Endothelial cell of umbilical vein (primary cell): Measurements from ENCODE around the gene OPA1. TPM values are rescaled to one million over a fixed set of nuclear protein-coding genes. Genes with fewer than 3 reads are reported as not detected.

Experiments
- Bru-seq: library from RNA; stranded (reverse); fragments of 400-500 nt; gene quantifications from one replicate; lab custom pipeline; 2021; lab: Mats Ljungman, UMichigan
- BruChase-seq, 2 experiments: library from RNA; stranded (reverse); fragments of 400-500 nt; gene quantifications; one replicate each; lab custom pipeline; 2021; lab: Mats Ljungman, UMichigan
- BruUV-seq: library from RNA; stranded (reverse); fragments of 400-500 nt; replicated peaks from 2 replicates; lab custom pipeline; 2021; lab: Mats Ljungman, UMichigan
- CTCF ChIA-PET: fragments of 300-600, 350-600 bp; sonication (Branson Sonifier 250); formaldehyde crosslinking; loops from one replicate; lab custom pipeline; 2021; ENCODE audit warnings: antibody characterized with exemption, inconsistent platforms; lab: Charles Lee
- POLR2A ChIA-PET: fragments of 300-600, 350-600 bp; sonication (Branson Sonifier 250); formaldehyde crosslinking; loops from one replicate; lab custom pipeline; 2021; ENCODE audit warnings: antibody characterized with exemption, inconsistent platforms; lab: Charles Lee
- DNase-seq: peaks from one replicate; pipeline ENCODE4 v3.0.0-alpha.2; 2011; ENCODE audit warnings: low read depth, low spot score
- FAIRE-seq: peaks from 2 replicates; lab custom pipeline; 2011; peaks lifted over from hg19 to GRCh38; lab: Jason Lieb, UNC
- H2AFZ ChIP-seq: 2 replicates; pipeline ENCODE4 v1.6.0; 2012; ENCODE audit warnings: low read depth, low read length, control low read depth, inconsistent platforms
- H3K27ac ChIP-seq: 2 replicates; pipeline ENCODE4 v1.5.1; 2011; ENCODE audit warnings: low read depth, mild to moderate bottlenecking, control low read depth, low read length, moderate library complexity; ENCODE audit not compliant: insufficient read depth
- H3K27me3 ChIP-seq, 2 experiments: 2 replicates each; pipeline versions ENCODE4 v1.6.0 to v1.6.1; 2011; ENCODE audit warnings: low read length in 2 of 2, mixed read lengths in 1 of 2; ENCODE audit not compliant: control insufficient read depth in 2 of 2, insufficient read depth in 2 of 2
- H3K36me3 ChIP-seq, 2 experiments: 2 replicates in 1 of 2; 3 replicates in 1 of 2; pipeline ENCODE4 v1.5.1; 2011; ENCODE audit warnings: low read length in 2 of 2, mild to moderate bottlenecking in 1 of 2, moderate library complexity in 1 of 2; ENCODE audit not compliant: control insufficient read depth in 2 of 2, insufficient read depth in 2 of 2; ENCODE audit errors: extremely low read depth in 1 of 2
- H3K4me1 ChIP-seq: 3 replicates; pipeline ENCODE4 v1.5.1; 2011; ENCODE audit warnings: mild to moderate bottlenecking, low read length; ENCODE audit not compliant: control insufficient read depth, insufficient read depth; ENCODE audit errors: extremely low read depth
- H3K4me2 ChIP-seq: 2 replicates; pipeline ENCODE4 v1.6.1; 2011; ENCODE audit warnings: low read length, control low read depth, mixed read lengths; ENCODE audit not compliant: insufficient read depth
- H3K4me3 ChIP-seq, 3 experiments: fragments of 200-600 bp in 1 of 3; sonication (generic), shearing (Covaris generic) in 1 of 3; replicated peaks in 1 of 3; 2 replicates each; pipeline ENCODE4 v1.5.1; 2011 to 2016; ENCODE audit warnings: control low read depth in 3 of 3, low read length in 3 of 3, mild to moderate bottlenecking in 2 of 3, inconsistent platforms in 1 of 3, low read depth in 1 of 3, moderate library complexity in 1 of 3; ENCODE audit not compliant: insufficient read depth in 1 of 3
- H3K79me2 ChIP-seq: 2 replicates; pipeline ENCODE4 v1.6.0; 2012; ENCODE audit warnings: low read length, inconsistent platforms; ENCODE audit not compliant: control insufficient read depth, insufficient read depth
- H3K9ac ChIP-seq: replicated peaks from 2 replicates; pipeline ENCODE3; 2011; ENCODE audit warnings: low read length, control low read depth; ENCODE audit not compliant: insufficient read depth; ENCODE audit errors: extremely low read depth
- H3K9me1 ChIP-seq: replicated peaks from 3 replicates; pipeline ENCODE4 v1.6.0; 2011; ENCODE audit warnings: mild to moderate bottlenecking, low read length; ENCODE audit not compliant: control insufficient read depth, insufficient read depth; ENCODE audit errors: extremely low read depth
- H3K9me3 ChIP-seq: replicated peaks from 2 replicates; pipeline ENCODE4 v1.5.1; 2012; ENCODE audit warnings: low read length, inconsistent platforms; ENCODE audit not compliant: control insufficient read depth, insufficient read depth
- H4K20me1 ChIP-seq: replicated peaks from 2 replicates; pipeline ENCODE3; 2011; ENCODE audit warnings: mild to moderate bottlenecking, low read length; ENCODE audit not compliant: control insufficient read depth, insufficient read depth; ENCODE audit errors: extremely low read depth
- CTCF ChIP-seq, 2 donors: IDR thresholded peaks; 1 replicate in 1 of 2; 2 replicates in 1 of 2; pipeline ENCODE4 v1.5.1; 2011; ENCODE audit warnings: low read length in 2 of 2, mild to moderate bottlenecking in 2 of 2, moderate library complexity in 2 of 2, control low read depth in 1 of 2, inconsistent platforms in 1 of 2, low read depth in 1 of 2; ENCODE audit not compliant: insufficient read depth in 1 of 2; ENCODE audit errors: extremely low read depth in 1 of 2
- EZH2 ChIP-seq: IDR thresholded peaks from 2 replicates; pipeline ENCODE4 v1.6.1; 2012; ENCODE audit warnings: borderline replicate concordance, low read depth, mild to moderate bottlenecking, moderate library complexity, low read length, inconsistent platforms; ENCODE audit not compliant: severe bottlenecking
- FOS ChIP-seq: IDR thresholded peaks from 2 replicates; pipeline ENCODE4 v1.6.1; 2011; ENCODE audit warnings: mild to moderate bottlenecking, low read length, moderate library complexity, borderline replicate concordance; ENCODE audit not compliant: insufficient read depth
- GATA2 ChIP-seq: IDR thresholded peaks from 2 replicates; pipeline ENCODE4 v1.7.0; 2011; ENCODE audit warnings: low read depth, mild to moderate bottlenecking, moderate library complexity, mixed read lengths, low read length; ENCODE audit not compliant: insufficient read length, insufficient read depth
- MAX ChIP-seq: IDR thresholded peaks from 2 replicates; pipeline ENCODE4 v1.6.1; 2011; ENCODE audit not compliant: insufficient read depth, insufficient read length
- MYC ChIP-seq: IDR thresholded peaks from one replicate; pipeline ENCODE4 v1.6.1; 2011; ENCODE audit warnings: mild to moderate bottlenecking, low read depth, low read length
- POLR2A ChIP-seq: IDR thresholded peaks from 2 replicates; pipeline ENCODE4 v1.6.1; 2012; ENCODE audit warnings: low read depth, mild to moderate bottlenecking, control low read depth, low read length
- POLR2AphosphoS5 ChIP-seq: IDR thresholded peaks from 2 replicates; pipeline ENCODE4 v1.6.1; 2012; ENCODE audit warnings: low read depth, mild to moderate bottlenecking, control low read depth, low read length, moderate library complexity; ENCODE audit not compliant: insufficient read depth
- dilution Hi-C: fragments of 300-500 bp; cut with MboI; formaldehyde crosslinking; loops from one replicate; pipeline ENCODE4 v1.15.0; 2019; ENCODE audit warnings: low sequenced_read_pairs; ENCODE audit not compliant: extremely low pct_ligation_motif_present
- intact Hi-C: fragments of 100-400 bp; cut with micrococcal nuclease; formaldehyde crosslinking; loops from one replicate; pipeline ENCODE4 v1.10.0; 2022
- long read RNA-seq: library from polyadenylated mRNA; stranded (forward); transcript quantifications from one replicate; pipeline ENCODE4 v2.0.0, GENCODE V29; 2021
- polyA minus RNA-seq, 3 experiments: library from RNA; depleted of rRNA, polyadenylated mRNA; stranded (reverse); fragments of >200 nt; gene quantifications; 1 replicate in 1 of 3; 2 replicates in 2 of 3; pipeline ENCODE4 v1.2.3, GENCODE V29; 2011
- polyA plus RNA-seq, 4 experiments: library from polyadenylated mRNA; depleted of rRNA in 3 of 4; stranded (reverse) in 3 of 4; unstranded in 1 of 4; fragments of >200 nt; gene quantifications; 2 replicates each; pipeline versions ENCODE4 v1.2.1 to v1.2.3, GENCODE V29; 2011 to 2012; ENCODE audit warnings: missing spikeins in 1 of 4
- total RNA-seq: library from RNA; stranded (reverse); gene quantifications from 2 replicates; pipeline ENCODE4 v1.2.3, GENCODE V29; 2021

Gene OPA1
- total RNA-seq: 57.8 and 62.0 TPM in 2 replicates
- polyA plus RNA-seq: 8.1 and 10.0 TPM in 2 replicates
- polyA plus RNA-seq (2011; cell fraction: cytosol; rRNA removed): 13.5 and 13.8 TPM in 2 replicates
- polyA plus RNA-seq (2011; cell fraction: nucleus; rRNA removed): 28.6 and 36.5 TPM in 2 replicates
- 31.8 and 51.0 TPM in 2 replicates for polyA plus RNA-seq (2012)
- 71.2 and 86.7 TPM in 2 replicates for polyA minus RNA-seq
- 70.4 TPM for polyA minus RNA-seq (2011; cell fraction: cytosol; rRNA and poly(A)+ RNA removed)
- 76.7 and 130 TPM in 2 replicates for polyA minus RNA-seq (2011; cell fraction: nucleus; rRNA and poly(A)+ RNA removed)
- Bru-seq, nascent RNA: percentile 91 among the genes with signal in this experiment
- BruChase-seq, experiment 1, labeled RNA remaining after a 6-hour chase: percentile 84 among the genes with signal in this experiment
- percentile 86 among the genes with signal in this experiment for BruChase-seq, experiment 2, labeled RNA remaining after a 2-hour chase
- long read RNA-seq, full-length matches to known transcripts: 68 of 93 reads
- long read RNA-seq, partial matches to known transcripts: 7 of 93 reads
- long read RNA-seq, other reads (novel, unspliced or antisense): 18 of 93 reads

- Histone ChIP-seq H3K27ac (peak within 1 kb of the TSS; percentile 80), H3K9me3 (no peaks in the 10 kb centered on the region), H3K27me3 (no peaks in the 10 kb centered on the region), H3K9ac (peak within 1 kb of the TSS; percentile 92), H3K4me2 (peak within 1 kb of the TSS; percentile 91), H3K36me3 (no peaks in the 10 kb centered on the region), H3K4me1 (peaks cover 18% of the 10 kb centered on the region), H3K4me3 (peak within 1 kb of the TSS; percentile 56 to 94 (median 85)), H3K79me2 (peaks cover 46% of the 10 kb centered on the region), H3K9me1 (no peaks in the 10 kb centered on the region), H4K20me1 (no peaks in the 10 kb centered on the region), H2AFZ (peak within 1 kb of the TSS; percentile 91)
- ChIA-PET POLR2A (no interaction called here), CTCF (no interaction called here)
- FAIRE-seq (peak; percentile 87), DNase-seq (peak; percentile 98)
- TF ChIP-seq EZH2 (no peak), GATA2 (no peak), POLR2A (peak; percentile 75), FOS (no peak), MYC (peak; percentile 32), CTCF (IDR thresholded peaks at IDR 0.05; ENCODE audit: extremely low read depth in 1 of 2, insufficient read depth in 1 of 2, low read depth in 1 of 2, low read length in 2 of 2) (peak in 1 of 2 donors; percentile 24), POLR2AphosphoS5 (peak; percentile 85), MAX (peak; percentile 46)
- intact Hi-C loops: loop anchor here (1.0 to 5.0 kb wide), 4 partner anchors 543 to 776 kb away; partner anchors contain the start of genes HES1 and MB21D2
- dilution Hi-C loops: no loop called here
- TSS peak; percentile 40 for BruUV-seq
Measured at GRCh38 chr3:193592841-193593667, at the start of gene OPA1. TSS of gene OPA1 (plus strand) at chr3:193593208. CDS start at chr3:193593378, 170 bp downstream.
